Measurements from ENCODE around the gene DNAH14.

- peak; percentile 50; the same call in 1 of the 2 replicates for TF ChIP-seq CTCF (IDR thresholded peaks at IDR 0.05)
- no peak for TF ChIP-seq POLR2AphosphoS5 (IDR thresholded peaks at IDR 0.05; ENCODE audit: low read depth, low read length)
These were observed 512.0 kb downstream of the DNAH14 start for GRCh38 chr1:225441314-225442122.

Measured in Panc1 (cell line).